ENCODE data around the gene DAPP1.

DAPP1 gene

GRCh38 chr4:99872570-99872969 is 55.9 kb downstream of the DAPP1 start:
- Histone ChIP-seq H3K18ac (ENCODE audit: low read length) (no peak overlapping the region), H2BK120ac (ENCODE audit: low read depth, low read length) (no peak overlapping the region), H4K5ac (ENCODE audit: low read length) (no peak overlapping the region), H3K4me1 (ENCODE audit: control insufficient read depth, low read depth, low read length) (peaks cover 2% of the 10 kb centered on the region), H3K79me1 (ENCODE audit: low read length) (no peaks in the 10 kb centered on the region), H3K36me3 (ENCODE audit: control insufficient read depth, insufficient read depth, low read length) (no peaks in the 10 kb centered on the region), H3K4ac (ENCODE audit: low read depth, low read length) (no peak overlapping the region), H3K27me3 (ENCODE audit: insufficient read depth, low read length, poor library complexity) (no peaks in the 10 kb centered on the region), H2BK15ac (replicated peaks; ENCODE audit: low read depth) (no peak overlapping the region), H2AK5ac (ENCODE audit: low read length) (no peak overlapping the region), H4K8ac (ENCODE audit: low read depth, low read length) (no peak overlapping the region), H3K56ac (ENCODE audit: low read length) (no peak overlapping the region), H3K27ac (ENCODE audit: low read depth, low read length) (no peak overlapping the region), H3K23ac (ENCODE audit: low read length) (no peak overlapping the region), H3K4me2 (ENCODE audit: low read length) (no peak overlapping the region), H2BK5ac (ENCODE audit: low read length) (no peak overlapping the region), H3K79me2 (ENCODE audit: control insufficient read depth, insufficient read depth, low read length) (no peaks in the 10 kb centered on the region), H3K4me3 (ENCODE audit: low read length) (no peak overlapping the region), H3K9ac (ENCODE audit: low read length) (no peak overlapping the region)
- DNase-seq: no peak

GRCh38 chr4:99875071-99875470 is 58.4 kb downstream of the DAPP1 start:
- H3K4me2 ChIP-seq (ENCODE audit: low read length): no peak overlapping the region
- H3K27ac ChIP-seq (ENCODE audit: low read depth, low read length): no peak overlapping the region
- H3K79me1 ChIP-seq (ENCODE audit: low read length): no peaks in the 10 kb centered on the region
- H2BK15ac ChIP-seq (replicated peaks; ENCODE audit: low read depth): no peak overlapping the region
- H2AK5ac ChIP-seq (ENCODE audit: low read length): no peak overlapping the region
- no peak overlapping the region for H3K4ac ChIP-seq (ENCODE audit: low read depth, low read length)
- H3K18ac ChIP-seq (ENCODE audit: low read length): no peak overlapping the region
- no peak overlapping the region for H4K5ac ChIP-seq (ENCODE audit: low read length)
- no peak overlapping the region for H3K56ac ChIP-seq (ENCODE audit: low read length)
- H3K4me3 ChIP-seq (ENCODE audit: low read length): no peak overlapping the region
- no peaks in the 10 kb centered on the region for H3K36me3 ChIP-seq (ENCODE audit: control insufficient read depth, insufficient read depth, low read length)
- no peak overlapping the region for H2BK5ac ChIP-seq (ENCODE audit: low read length)
- DNase-seq: no peak
- H3K79me2 ChIP-seq (ENCODE audit: control insufficient read depth, insufficient read depth, low read length): no peaks in the 10 kb centered on the region
- H3K23ac ChIP-seq (ENCODE audit: low read length): no peak overlapping the region
- no peak overlapping the region for H3K9ac ChIP-seq (ENCODE audit: low read length)
- H4K8ac ChIP-seq (ENCODE audit: low read depth, low read length): no peak overlapping the region
- no peaks in the 10 kb centered on the region for H3K4me1 ChIP-seq (ENCODE audit: control insufficient read depth, low read depth, low read length)
- no peak overlapping the region for H2BK120ac ChIP-seq (ENCODE audit: low read depth, low read length)
- H3K27me3 ChIP-seq (ENCODE audit: insufficient read depth, low read length, poor library complexity): no peaks in the 10 kb centered on the region

GRCh38 chr4:99876946-99877345 is 60.3 kb downstream of the DAPP1 start:
- Histone ChIP-seq H4K8ac (ENCODE audit: low read depth, low read length) (no peak overlapping the region), H3K23ac (ENCODE audit: low read length) (no peak overlapping the region), H2BK15ac (replicated peaks; ENCODE audit: low read depth) (no peak overlapping the region), H3K9ac (ENCODE audit: low read length) (no peak overlapping the region), H3K4ac (ENCODE audit: low read depth, low read length) (no peak overlapping the region), H3K4me2 (ENCODE audit: low read length) (no peak overlapping the region), H3K56ac (ENCODE audit: low read length) (no peak overlapping the region), H3K36me3 (ENCODE audit: control insufficient read depth, insufficient read depth, low read length) (no peaks in the 10 kb centered on the region), H3K27me3 (ENCODE audit: insufficient read depth, low read length, poor library complexity) (no peaks in the 10 kb centered on the region), H3K79me1 (ENCODE audit: low read length) (no peaks in the 10 kb centered on the region), H3K27ac (ENCODE audit: low read depth, low read length) (no peak overlapping the region), H4K5ac (ENCODE audit: low read length) (no peak overlapping the region), H3K4me1 (ENCODE audit: control insufficient read depth, low read depth, low read length) (no peaks in the 10 kb centered on the region), H3K79me2 (ENCODE audit: control insufficient read depth, insufficient read depth, low read length) (no peaks in the 10 kb centered on the region), H2BK120ac (ENCODE audit: low read depth, low read length) (no peak overlapping the region), H3K4me3 (ENCODE audit: low read length) (no peak overlapping the region), H2AK5ac (ENCODE audit: low read length) (no peak overlapping the region), H3K18ac (ENCODE audit: low read length) (no peak overlapping the region), H2BK5ac (ENCODE audit: low read length) (no peak overlapping the region)
- no CpG with 5 or more reads among the region's 3 CpGs for WGBS (ENCODE audit: extremely low coverage, insufficient coverage, low lambda C conversion rate)
- no peak for DNase-seq

- H3K4me3 ChIP-seq (ENCODE audit: low read length): no peak overlapping the region
- H3K23ac ChIP-seq (ENCODE audit: low read length): no peak overlapping the region
- H3K18ac ChIP-seq (ENCODE audit: low read length): no peak overlapping the region
- no peak overlapping the region for H4K8ac ChIP-seq (ENCODE audit: low read depth, low read length)
- H3K27me3 ChIP-seq (ENCODE audit: insufficient read depth, low read length, poor library complexity): no peaks in the 10 kb centered on the region
- no peak overlapping the region for H2BK5ac ChIP-seq (ENCODE audit: low read length)
- H2BK15ac ChIP-seq (replicated peaks; ENCODE audit: low read depth): no peak overlapping the region
- H3K9ac ChIP-seq (ENCODE audit: low read length): no peak overlapping the region
- no peak for DNase-seq
- H3K36me3 ChIP-seq (ENCODE audit: control insufficient read depth, insufficient read depth, low read length): no peaks in the 10 kb centered on the region
- no peak overlapping the region for H3K4ac ChIP-seq (ENCODE audit: low read depth, low read length)
- H3K4me2 ChIP-seq (ENCODE audit: low read length): no peak overlapping the region
- no peak overlapping the region for H2BK120ac ChIP-seq (ENCODE audit: low read depth, low read length)
- H3K56ac ChIP-seq (ENCODE audit: low read length): no peak overlapping the region
- H3K4me1 ChIP-seq (ENCODE audit: control insufficient read depth, low read depth, low read length): no peaks in the 10 kb centered on the region
- no peaks in the 10 kb centered on the region for H3K79me2 ChIP-seq (ENCODE audit: control insufficient read depth, insufficient read depth, low read length)
- no peak overlapping the region for H2AK5ac ChIP-seq (ENCODE audit: low read length)
- H4K5ac ChIP-seq (ENCODE audit: low read length): no peak overlapping the region
- H3K27ac ChIP-seq (ENCODE audit: low read depth, low read length): no peak overlapping the region
- H3K79me1 ChIP-seq (ENCODE audit: low read length): no peaks in the 10 kb centered on the region
Measured at GRCh38 chr4:99878604-99879003, 62.0 kb downstream of the DAPP1 start.

DNA sequence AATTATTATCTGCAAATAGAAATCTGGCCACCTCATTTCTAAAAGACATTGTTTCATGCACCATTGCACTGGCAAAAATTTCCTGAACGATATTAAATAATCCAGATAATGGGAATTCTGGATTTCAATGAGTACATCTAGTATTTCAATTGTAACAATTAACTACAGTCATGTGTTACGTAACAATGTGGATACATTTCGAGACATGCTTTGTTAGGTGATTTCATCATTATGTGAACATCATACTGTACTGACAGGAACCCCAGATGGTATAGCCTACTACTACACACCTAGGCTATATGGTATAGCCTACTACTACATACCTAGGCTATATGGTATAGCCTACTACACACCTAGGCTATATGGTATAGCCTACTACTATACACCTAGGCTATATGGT is 62.8 kb downstream of the DAPP1 start:
- no peak overlapping the region for H3K27ac ChIP-seq (ENCODE audit: low read depth, low read length)
- no peaks in the 10 kb centered on the region for H3K79me2 ChIP-seq (ENCODE audit: control insufficient read depth, insufficient read depth, low read length)
- no peak for DNase-seq
- no peak overlapping the region for H4K8ac ChIP-seq (ENCODE audit: low read depth, low read length)
- no peaks in the 10 kb centered on the region for H3K27me3 ChIP-seq (ENCODE audit: insufficient read depth, low read length, poor library complexity)
- no peaks in the 10 kb centered on the region for H3K4me1 ChIP-seq (ENCODE audit: control insufficient read depth, low read depth, low read length)
- no peak overlapping the region for H2BK15ac ChIP-seq (replicated peaks; ENCODE audit: low read depth)
- no CpG with 5 or more reads among the region's 3 CpGs for WGBS (ENCODE audit: extremely low coverage, insufficient coverage, low lambda C conversion rate)
- H3K4me3 ChIP-seq (ENCODE audit: low read length): no peak overlapping the region
- H2AK5ac ChIP-seq (ENCODE audit: low read length): no peak overlapping the region
- H3K4ac ChIP-seq (ENCODE audit: low read depth, low read length): no peak overlapping the region
- H3K18ac ChIP-seq (ENCODE audit: low read length): no peak overlapping the region
- no peak overlapping the region for H2BK5ac ChIP-seq (ENCODE audit: low read length)
- no peak overlapping the region for H3K4me2 ChIP-seq (ENCODE audit: low read length)
- no peak overlapping the region for H4K5ac ChIP-seq (ENCODE audit: low read length)
- no peaks in the 10 kb centered on the region for H3K79me1 ChIP-seq (ENCODE audit: low read length)
- H3K9ac ChIP-seq (ENCODE audit: low read length): no peak overlapping the region
- no peak overlapping the region for H3K23ac ChIP-seq (ENCODE audit: low read length)
- H2BK120ac ChIP-seq (ENCODE audit: low read depth, low read length): no peak overlapping the region
- H3K36me3 ChIP-seq (ENCODE audit: control insufficient read depth, insufficient read depth, low read length): no peaks in the 10 kb centered on the region
- H3K56ac ChIP-seq (ENCODE audit: low read length): no peak overlapping the region

DNA sequence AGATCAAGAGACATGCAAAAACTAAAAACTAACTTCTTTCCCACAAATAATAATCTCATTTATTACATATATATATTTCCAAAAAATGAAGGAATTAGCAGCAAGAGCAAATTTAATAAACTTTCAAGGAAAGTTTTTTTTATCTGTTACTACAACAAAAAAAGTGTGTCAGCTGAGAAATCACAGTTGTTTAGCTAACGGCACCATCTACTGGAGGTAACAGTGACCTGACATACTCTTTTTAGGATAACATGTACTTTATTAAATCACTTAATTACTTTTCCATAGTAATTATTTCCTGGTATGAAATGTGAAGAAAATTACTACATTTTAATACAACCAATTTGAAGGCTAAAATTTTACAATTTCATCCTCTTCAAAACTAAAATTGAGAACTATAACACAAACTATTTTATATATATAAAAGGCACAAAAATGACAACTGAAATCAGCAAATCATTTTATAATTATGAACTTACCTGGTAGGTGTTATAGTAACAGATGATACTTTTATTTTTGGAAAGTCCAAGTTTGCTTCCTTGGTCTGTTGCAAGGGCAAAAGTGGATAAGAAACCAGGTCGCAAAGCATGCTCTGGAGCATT is 68.5 kb downstream of the DAPP1 start:
- Histone ChIP-seq H3K18ac (ENCODE audit: low read length) (no peak overlapping the region), H4K8ac (ENCODE audit: low read depth, low read length) (no peak overlapping the region), H3K9ac (ENCODE audit: low read length) (no peak overlapping the region), H4K5ac (ENCODE audit: low read length) (no peak overlapping the region), H3K27me3 (ENCODE audit: insufficient read depth, low read length, poor library complexity) (no peaks in the 10 kb centered on the region), H2BK120ac (ENCODE audit: low read depth, low read length) (no peak overlapping the region), H3K56ac (ENCODE audit: low read length) (no peak overlapping the region), H2BK15ac (replicated peaks; ENCODE audit: low read depth) (no peak overlapping the region), H3K27ac (ENCODE audit: low read depth, low read length) (no peak overlapping the region), H3K4me1 (ENCODE audit: control insufficient read depth, low read depth, low read length) (no peaks in the 10 kb centered on the region), H3K23ac (ENCODE audit: low read length) (no peak overlapping the region), H2AK5ac (ENCODE audit: low read length) (no peak overlapping the region), H2BK5ac (ENCODE audit: low read length) (no peak overlapping the region), H3K79me2 (ENCODE audit: control insufficient read depth, insufficient read depth, low read length) (no peaks in the 10 kb centered on the region), H3K79me1 (ENCODE audit: low read length) (no peaks in the 10 kb centered on the region), H3K4me2 (ENCODE audit: low read length) (no peak overlapping the region), H3K36me3 (ENCODE audit: control insufficient read depth, insufficient read depth, low read length) (no peaks in the 10 kb centered on the region), H3K4me3 (ENCODE audit: low read length) (no peak overlapping the region), H3K4ac (ENCODE audit: low read depth, low read length) (no peak overlapping the region)
- WGBS (ENCODE audit: extremely low coverage, insufficient coverage, low lambda C conversion rate): no CpG with 5 or more reads among the region's 2 CpGs
- peak; percentile 55 for DNase-seq
